Panc1 (cell line): ENCODE results near the gene RHEB. TPM values are rescaled to one million over a fixed set of nuclear protein-coding genes. Genes with fewer than 3 reads are reported as not detected.
A peak's percentile ranks its signal among the peaks of the same experiment; 100 is the strongest.

Experiments
- ATAC-seq: fragments of 200-7000 bp; cut with Tn5 transposase; 2 replicates; pipeline ENCODE4 v1.9.1; 2020; ENCODE audit warnings: mild to moderate bottlenecking, moderate library complexity
- BruUV-seq: library from RNA; stranded (reverse); fragments of 400-500 nt; replicated peaks from 2 replicates; lab custom pipeline; 2021; lab: Mats Ljungman, UMichigan
- CTCF ChIA-PET: fragments of 300-600 bp; sonication (Branson Sonifier 250); formaldehyde crosslinking; loops from one replicate; lab custom pipeline; 2022; ENCODE audit warnings: antibody characterized with exemption; lab: Charles Lee
- POLR2A ChIA-PET: fragments of 300-600 bp; sonication (Branson Sonifier 250); formaldehyde crosslinking; loops from one replicate; lab custom pipeline; 2022; ENCODE audit warnings: antibody characterized with exemption; lab: Charles Lee
- DNase-seq: peaks from one replicate; pipeline ENCODE4 v3.0.0-alpha.2; 2010; ENCODE audit warnings: low read depth, low spot score
- H3K27ac ChIP-seq: 2 replicates; pipeline ENCODE4 v1.5.1; 2011; ENCODE audit warnings: mild to moderate bottlenecking, low read length, inconsistent platforms
- H3K27me3 ChIP-seq: fragments of 200-500 bp; sonication (Bioruptor generic); 2 replicates; pipeline ENCODE4 v1.6.0; 2014; ENCODE audit warnings: low read length, inconsistent platforms; ENCODE audit not compliant: control insufficient read depth, insufficient read depth
- H3K36me3 ChIP-seq: fragments of 200-500 bp; sonication (Bioruptor generic); 2 replicates; pipeline ENCODE4 v1.5.1; 2014; ENCODE audit warnings: inconsistent platforms, mild to moderate bottlenecking, low read length, moderate library complexity; ENCODE audit not compliant: control insufficient read depth, insufficient read depth
- H3K4me1 ChIP-seq: 2 replicates; pipeline ENCODE4 v1.5.1; 2011; ENCODE audit warnings: inconsistent platforms, mild to moderate bottlenecking, low read length, moderate library complexity; ENCODE audit not compliant: control insufficient read depth, insufficient read depth
- H3K4me3 ChIP-seq, 2 experiments: 2 replicates each; pipeline ENCODE4 v1.5.1; 2011 to 2012; ENCODE audit warnings: low read depth in 2 of 2, low read length in 2 of 2, mild to moderate bottlenecking in 2 of 2, inconsistent platforms in 1 of 2, moderate library complexity in 1 of 2
- H3K9me3 ChIP-seq: fragments of 200-500 bp; sonication (Bioruptor generic); 2 replicates; pipeline ENCODE4 v1.5.1; 2014; ENCODE audit warnings: low read depth, mild to moderate bottlenecking, inconsistent platforms, low read length, moderate library complexity; ENCODE audit not compliant: control insufficient read depth, insufficient read depth
- CTCF ChIP-seq: fragments of 450-650 bp; IDR thresholded peaks from 2 replicates; pipeline ENCODE4 v1.5.1; 2017; ENCODE audit warnings: mild to moderate bottlenecking
- POLR2AphosphoS5 ChIP-seq: IDR thresholded peaks from 2 replicates; pipeline ENCODE4 v1.6.1; 2012; ENCODE audit warnings: mild to moderate bottlenecking, low read depth, low read length, moderate library complexity
- SIN3A ChIP-seq: IDR thresholded peaks from 2 replicates; pipeline ENCODE4 v1.6.1; 2012; ENCODE audit warnings: low read depth, mild to moderate bottlenecking, low read length, moderate library complexity, borderline replicate concordance; ENCODE audit not compliant: insufficient read depth
- TCF7L2 ChIP-seq: IDR thresholded peaks from 2 replicates; pipeline ENCODE4 v1.6.1; 2011; ENCODE audit warnings: mild to moderate bottlenecking, low read depth, low read length, inconsistent platforms
- in situ Hi-C: cut with HindIII; loops from 2 replicates; pipeline ENCODE4 v1.10.0; 2016; ENCODE audit warnings: low sequenced_read_pairs, low pct_unique_long_range_greater_than_20kb
- intact Hi-C: fragments of 100-400 bp; cut with micrococcal nuclease; formaldehyde crosslinking; loops from one replicate; pipeline ENCODE4 v1.10.0; 2022; ENCODE audit not compliant: unreplicated experiment
- total RNA-seq: library from RNA; stranded (reverse); gene quantifications from one replicate; pipeline ENCODE4 v1.2.1, GENCODE V29; 2021; ENCODE audit not compliant: unreplicated experiment
- TF ChIP-seq, protein P1 (sequence below), 2 experiments: IDR thresholded peaks; 2 replicates each; pipeline ENCODE4 v1.6.1; 2011 to 2012; ENCODE audit warnings: low read depth in 2 of 2, control low read depth in 1 of 2, low read length in 1 of 2, mild to moderate bottlenecking in 1 of 2, moderate library complexity in 1 of 2; ENCODE audit not compliant: insufficient read depth in 1 of 2

The RHEB gene
- total RNA-seq, 1 experiment from 2014 or later: 259 TPM

GRCh38 chr7:151430391-151431205, 89.1 kb downstream of the RHEB start:
- Histone ChIP-seq H3K4me1 (peaks cover 42% of the 10 kb centered on the region), H3K27me3 (no peaks in the 10 kb centered on the region), H3K9me3 (no peaks in the 10 kb centered on the region), H3K36me3 (no peaks in the 10 kb centered on the region), H3K4me3 (no peak overlapping the region), H3K27ac (peak overlapping the region; percentile 74; the same call in 1 of the 2 replicates)
- DNase-seq: no peak
- no peak for ATAC-seq
- ChIA-PET CTCF (no interaction called here), POLR2A (no interaction called here)
- intact Hi-C loops: no loop called here
- TF ChIP-seq SIN3A (no peak), POLR2AphosphoS5 (no peak), TCF7L2 (no peak), CTCF (no peak)
- TF ChIP-seq, protein P1, sequence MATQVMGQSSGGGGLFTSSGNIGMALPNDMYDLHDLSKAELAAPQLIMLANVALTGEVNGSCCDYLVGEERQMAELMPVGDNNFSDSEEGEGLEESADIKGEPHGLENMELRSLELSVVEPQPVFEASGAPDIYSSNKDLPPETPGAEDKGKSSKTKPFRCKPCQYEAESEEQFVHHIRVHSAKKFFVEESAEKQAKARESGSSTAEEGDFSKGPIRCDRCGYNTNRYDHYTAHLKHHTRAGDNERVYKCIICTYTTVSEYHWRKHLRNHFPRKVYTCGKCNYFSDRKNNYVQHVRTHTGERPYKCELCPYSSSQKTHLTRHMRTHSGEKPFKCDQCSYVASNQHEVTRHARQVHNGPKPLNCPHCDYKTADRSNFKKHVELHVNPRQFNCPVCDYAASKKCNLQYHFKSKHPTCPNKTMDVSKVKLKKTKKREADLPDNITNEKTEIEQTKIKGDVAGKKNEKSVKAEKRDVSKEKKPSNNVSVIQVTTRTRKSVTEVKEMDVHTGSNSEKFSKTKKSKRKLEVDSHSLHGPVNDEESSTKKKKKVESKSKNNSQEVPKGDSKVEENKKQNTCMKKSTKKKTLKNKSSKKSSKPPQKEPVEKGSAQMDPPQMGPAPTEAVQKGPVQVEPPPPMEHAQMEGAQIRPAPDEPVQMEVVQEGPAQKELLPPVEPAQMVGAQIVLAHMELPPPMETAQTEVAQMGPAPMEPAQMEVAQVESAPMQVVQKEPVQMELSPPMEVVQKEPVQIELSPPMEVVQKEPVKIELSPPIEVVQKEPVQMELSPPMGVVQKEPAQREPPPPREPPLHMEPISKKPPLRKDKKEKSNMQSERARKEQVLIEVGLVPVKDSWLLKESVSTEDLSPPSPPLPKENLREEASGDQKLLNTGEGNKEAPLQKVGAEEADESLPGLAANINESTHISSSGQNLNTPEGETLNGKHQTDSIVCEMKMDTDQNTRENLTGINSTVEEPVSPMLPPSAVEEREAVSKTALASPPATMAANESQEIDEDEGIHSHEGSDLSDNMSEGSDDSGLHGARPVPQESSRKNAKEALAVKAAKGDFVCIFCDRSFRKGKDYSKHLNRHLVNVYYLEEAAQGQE (IDR thresholded peaks at IDR 0.05; ENCODE audit: insufficient read depth in 1 of 2, low read depth in 2 of 2, low read length in 1 of 2): no peak
- BruUV-seq: no TSS peak
- in situ Hi-C loops: no loop called here

GRCh38 chr7:151429560-151430331, 89.9 kb downstream of the RHEB start:
- Histone ChIP-seq H3K36me3 (no peaks in the 10 kb centered on the region), H3K4me3 (no peak overlapping the region), H3K4me1 (peaks cover 42% of the 10 kb centered on the region), H3K27me3 (no peaks in the 10 kb centered on the region), H3K27ac (peak overlapping the region; percentile 74; the same call in 1 of the 2 replicates), H3K9me3 (no peaks in the 10 kb centered on the region)
- no TSS peak for BruUV-seq
- in situ Hi-C loops (no loop called here), intact Hi-C loops (no loop called here)
- DNase-seq (no peak), ATAC-seq (peak; percentile 24; the same call in 1 of the 2 replicates)
- ChIA-PET CTCF (no interaction called here), POLR2A (no interaction called here)
- TF ChIP-seq POLR2AphosphoS5 (no peak), SIN3A (no peak), TCF7L2 (no peak), CTCF (no peak)
- TF ChIP-seq, protein P1 (IDR thresholded peaks at IDR 0.05; ENCODE audit: insufficient read depth in 1 of 2, low read depth in 2 of 2, low read length in 1 of 2): no peak
